ENCODE measurements around the gene CT55.
A peak's percentile ranks its signal among the peaks of the same experiment; 100 is the strongest.
"Not testable (repeated sequence)": the region's sequence is repeated elsewhere in the genome, so short reads cannot be mapped to it uniquely, and the experiment has no call there.

The CT55 gene

GRCh38 chrX:135116064-135116463 is 55.1 kb downstream of the CT55 start:
- peaks cover 0 to 13% of the 10 kb centered on the region in 2 donors for H3K27me3 Mint-ChIP-seq
- DNase-seq; H3K36me3 Mint-ChIP-seq; H3K4me1 Mint-ChIP-seq; H3K27ac Mint-ChIP-seq; H3K9me3 Mint-ChIP-seq; H3K4me3 Mint-ChIP-seq; ATAC-seq (replicated peaks): not testable (repeated sequence)

GRCh38 chrX:135114392-135114791 is 56.8 kb downstream of the CT55 start:
- H3K4me3 Mint-ChIP-seq, result no peak overlapping the region
- H3K36me3 Mint-ChIP-seq, result no peaks in the 10 kb centered on the region
- H3K27me3 Mint-ChIP-seq, result peaks cover 0 to 17% of the 10 kb centered on the region in 2 donors
- ATAC-seq (replicated peaks) (peak; percentile 97 to 98), DNase-seq (no peak)
- H3K4me1 Mint-ChIP-seq, result peaks cover 4 to 5% of the 10 kb centered on the region in 2 donors
- no peak overlapping the region for H3K27ac Mint-ChIP-seq
- no peaks in the 10 kb centered on the region for H3K9me3 Mint-ChIP-seq

- no peak overlapping the region for H3K27ac Mint-ChIP-seq
- H3K36me3 Mint-ChIP-seq, result no peaks in the 10 kb centered on the region
- peaks cover 4 to 5% of the 10 kb centered on the region in 2 donors for H3K4me1 Mint-ChIP-seq
- DNase-seq, result no peak
- H3K27me3 Mint-ChIP-seq, result peaks cover 11 to 31% of the 10 kb centered on the region in 2 donors
- no peak overlapping the region for H3K4me3 Mint-ChIP-seq
- no peak for ATAC-seq (replicated peaks)
- no peaks in the 10 kb centered on the region for H3K9me3 Mint-ChIP-seq
Measured at GRCh38 chrX:135112743-135113142, 58.5 kb downstream of the CT55 start.

GRCh38 chrX:135112096-135112729 is 59.0 kb downstream of the CT55 start:
- no peaks in the 10 kb centered on the region for H3K9me3 Mint-ChIP-seq
- peaks cover 4 to 5% of the 10 kb centered on the region in 2 donors for H3K4me1 Mint-ChIP-seq
- no peaks in the 10 kb centered on the region for H3K36me3 Mint-ChIP-seq
- ATAC-seq (replicated peaks), result peak; percentile 38 to 44
- H3K27me3 Mint-ChIP-seq, result peaks cover 13 to 31% of the 10 kb centered on the region in 2 donors
- no peak overlapping the region for H3K27ac Mint-ChIP-seq
- no peak overlapping the region for H3K4me3 Mint-ChIP-seq
- peak; percentile 27 for DNase-seq

GRCh38 chrX:135109554-135109953 is 61.6 kb downstream of the CT55 start:
- H3K9me3 Mint-ChIP-seq, result no peaks in the 10 kb centered on the region
- H3K36me3 Mint-ChIP-seq, result no peaks in the 10 kb centered on the region
- ATAC-seq (replicated peaks) (no peak), DNase-seq (no peak)
- H3K4me1 Mint-ChIP-seq, result peaks cover 4 to 5% of the 10 kb centered on the region in 2 donors
- H3K27me3 Mint-ChIP-seq, result peaks cover 17 to 31% of the 10 kb centered on the region in 2 donors
- H3K4me3 Mint-ChIP-seq, result no peak overlapping the region
- H3K27ac Mint-ChIP-seq, result no peak overlapping the region

Measured in stimulated activated naive B cell treated with anti-CD40 and anti-IgM and Interleukin-4, amounts not matched to agents 10 μg/mL and 1 μg/mL and 100 μg/mL, for 72 hours (primary cell).